OCI-M2 (cell line): ENCODE results near the gene TFF2.

Experiments
- DNase-seq: peaks from one replicate; lab custom pipeline; 2025; ENCODE audit not compliant: unreplicated experiment; lab: John Stamatoyannopoulos, UW

Gene TFF2

GRCh38 chr21:42346866-42347600, 3.8 kb downstream of the TFF2 start:
- DNase-seq = no peak

GRCh38 chr21:42346441-42346840, 4.4 kb downstream of the TFF2 start:
- no peak for DNase-seq

- DNase-seq = no peak
Observed at GRCh38 chr21:42344631-42345030, 6.2 kb downstream of the TFF2 start.

- no peak for DNase-seq
Observed at GRCh38 chr21:42343963-42344510, 6.8 kb downstream of the TFF2 start.

- DNase-seq = no peak
Observed at GRCh38 chr21:42343556-42343955, 7.2 kb downstream of the TFF2 start.

- DNase-seq = no peak
Observed at GRCh38 chr21:42343101-42343500, 7.7 kb downstream of the TFF2 start.

GRCh38 chr21:42341776-42342542, 8.8 kb downstream of the TFF2 start:
- DNase-seq = no peak

- DNase-seq = no peak
Observed at GRCh38 chr21:42340187-42341050, 10.4 kb downstream of the TFF2 start.

GRCh38 chr21:42338729-42339715, 11.8 kb downstream of the TFF2 start:
- no peak for DNase-seq

- DNase-seq = no peak
Observed at GRCh38 chr21:42337830-42338728, 12.7 kb downstream of the TFF2 start.

- DNase-seq = no peak
Observed at GRCh38 chr21:42337276-42337675, 13.5 kb downstream of the TFF2 start.

GRCh38 chr21:42336054-42336453, 14.7 kb downstream of the TFF2 start:
- no peak for DNase-seq

- DNase-seq = no peak
Observed at GRCh38 chr21:42332557-42333317, 18.1 kb downstream of the TFF2 start.

GRCh38 chr21:42331660-42332059, 19.1 kb downstream of the TFF2 start:
- DNase-seq = no peak

GRCh38 chr21:42330380-42331371, 20.1 kb downstream of the TFF2 start:
- no peak for DNase-seq

- no peak for DNase-seq
Observed at GRCh38 chr21:42324896-42325295, 25.9 kb downstream of the TFF2 start.

GRCh38 chr21:42321845-42322244, 28.9 kb downstream of the TFF2 start:
- DNase-seq = no peak
